Stimulated activated CD8-positive, alpha-beta memory T cell treated with anti-CD3 and anti-CD28 coated beads, Interleukin-4, amount 100 ng/mL, for 24 hours (primary cell): Measurements from ENCODE around the gene ZFYVE28.
A peak's percentile ranks its signal among the peaks of the same experiment; 100 is the strongest.

Experiments used
- DNase-seq: peaks from one replicate; pipeline ENCODE4 v3.0.0-alpha.2; 2020; ENCODE audit warnings: low read depth

ZFYVE28 gene

GRCh38 chr4:2302387-2303119 is 115.9 kb downstream of the ZFYVE28 start:
- no peak for DNase-seq

GRCh38 chr4:2301806-2302205 is 116.6 kb downstream of the ZFYVE28 start:
- no peak for DNase-seq

GRCh38 chr4:2301225-2301642 is 117.2 kb downstream of the ZFYVE28 start:
- DNase-seq, result no peak

- no peak for DNase-seq
Measured at GRCh38 chr4:2300431-2301224, 117.8 kb downstream of the ZFYVE28 start.

GRCh38 chr4:2299794-2300193 is 118.7 kb downstream of the ZFYVE28 start:
- DNase-seq, result no peak

- no peak for DNase-seq
Measured at GRCh38 chr4:2298532-2298991, 119.9 kb downstream of the ZFYVE28 start.

- DNase-seq, result no peak
Measured at GRCh38 chr4:2297606-2298531, 120.6 kb downstream of the ZFYVE28 start.

- no peak for DNase-seq
Measured at GRCh38 chr4:2296631-2297601, 121.5 kb downstream of the ZFYVE28 start.

GRCh38 chr4:2295900-2296442 is 122.5 kb downstream of the ZFYVE28 start:
- DNase-seq, result no peak

GRCh38 chr4:2295500-2295899 is 122.9 kb downstream of the ZFYVE28 start:
- no peak for DNase-seq

GRCh38 chr4:2292646-2293108 is 125.8 kb downstream of the ZFYVE28 start:
- no peak for DNase-seq

GRCh38 chr4:2291705-2292645 is 126.5 kb downstream of the ZFYVE28 start:
- DNase-seq, result no peak

GRCh38 chr4:2290974-2291704 is 127.3 kb downstream of the ZFYVE28 start:
- DNase-seq, result peak; percentile 48

- no peak for DNase-seq
Measured at GRCh38 chr4:2290488-2290887, 128.0 kb downstream of the ZFYVE28 start.

GRCh38 chr4:2289955-2290333 is 128.5 kb downstream of the ZFYVE28 start:
- DNase-seq, result no peak

- DNase-seq, result no peak
Measured at GRCh38 chr4:2289311-2289954, 129.0 kb downstream of the ZFYVE28 start.

GRCh38 chr4:2288051-2288541 is 130.3 kb downstream of the ZFYVE28 start:
- no peak for DNase-seq

GRCh38 chr4:2287594-2287915 is 130.9 kb downstream of the ZFYVE28 start:
- no peak for DNase-seq
